HepG2 (cell line): ENCODE results near the gene SESN1. TPM values are rescaled to one million over a fixed set of nuclear protein-coding genes. Genes with fewer than 3 reads are reported as not detected.

ENCODE experiments used
- AHR ChIP-seq: IDR thresholded peaks from 2 replicates; pipeline ENCODE4 v1.6.1; 2018; ENCODE audit warnings: missing genetic modification reagents, missing compliant biosample characterization
- ATF7 ChIP-seq, 2 experiments: fragments of 450-650 bp in 1 of 2; sonication (generic) in 1 of 2; formaldehyde crosslinking in 1 of 2; IDR thresholded peaks; 2 replicates each; pipeline versions ENCODE4 v1.4.0 to v1.6.1; 2016 to 2020; ENCODE audit warnings: antibody characterized with exemption in 1 of 2, mild to moderate bottlenecking in 1 of 2, missing genetic modification reagents in 1 of 2
- CEBPB ChIP-seq: IDR thresholded peaks from 2 replicates; pipeline ENCODE4 v1.6.1; 2011; ENCODE audit warnings: low read depth, low read length, improper control_type of control experiment, borderline replicate concordance
- DNMT3B ChIP-seq: conservative IDR thresholded peaks from 2 replicates; pipeline ENCODE4 v1.6.1; 2016; ENCODE audit warnings: missing biosample characterization, control low read depth
- GATAD2A ChIP-seq: IDR thresholded peaks from 2 replicates; pipeline ENCODE4 v1.6.1; 2016
- GZF1 ChIP-seq: sonication (generic); formaldehyde crosslinking; IDR thresholded peaks from 2 replicates; pipeline ENCODE4 v1.5.1; 2020; ENCODE audit warnings: mild to moderate bottlenecking, missing genetic modification reagents
- HMG20A ChIP-seq: IDR thresholded peaks from 2 replicates; pipeline ENCODE4 v1.6.1; 2016; ENCODE audit warnings: borderline replicate concordance
- HOXA5 ChIP-seq: sonication (generic); formaldehyde crosslinking; IDR thresholded peaks from 2 replicates; pipeline ENCODE4 v1.4.0; 2020; ENCODE audit warnings: missing genetic modification reagents
- LCORL ChIP-seq, 2 experiments: fragments of 450-650 bp in 1 of 2; sonication (generic) in 1 of 2; formaldehyde crosslinking in 1 of 2; IDR thresholded peaks; 2 replicates each; pipeline versions ENCODE4 v1.5.0 to v1.6.1; 2017 to 2020; ENCODE audit warnings: antibody characterized with exemption in 1 of 2, missing genetic modification reagents in 1 of 2
- NFATC3 ChIP-seq: sonication (generic); formaldehyde crosslinking; IDR thresholded peaks from 2 replicates; pipeline ENCODE4 v1.5.1; 2020; ENCODE audit warnings: mild to moderate bottlenecking, missing genetic modification reagents
- NFIC ChIP-seq: IDR thresholded peaks from 2 replicates; pipeline ENCODE4 v1.6.1; 2012; ENCODE audit warnings: mild to moderate bottlenecking, low read length, inconsistent platforms
- RBM39 ChIP-seq: fragments of 200-400 bp; formaldehyde crosslinking; IDR thresholded peaks from one replicate; pipeline ENCODE4 v1.6.1; 2018; ENCODE audit warnings: antibody characterized with exemption, mild to moderate bottlenecking, low read depth, low read length; ENCODE audit not compliant: poor library complexity, severe bottlenecking
- U2AF1 ChIP-seq: fragments of 200-400 bp; formaldehyde crosslinking; optimal IDR thresholded peaks from 2 replicates; pipeline ENCODE3; 2017; ENCODE audit warnings: mild to moderate bottlenecking, low read depth, low read length
- ZBTB1 ChIP-seq: sonication (generic); formaldehyde crosslinking; IDR thresholded peaks from 2 replicates; pipeline ENCODE4 v1.4.0; 2020; ENCODE audit warnings: missing genetic modification reagents, borderline replicate concordance
- ZNF101 ChIP-seq: sonication (generic); formaldehyde crosslinking; IDR thresholded peaks from 2 replicates; pipeline ENCODE4 v1.4.0; 2020; ENCODE audit warnings: mild to moderate bottlenecking, low read depth, missing genetic modification reagents, borderline replicate concordance
- ZNF12 ChIP-seq: sonication (generic); formaldehyde crosslinking; IDR thresholded peaks from 2 replicates; pipeline ENCODE4 v1.5.0; 2020; ENCODE audit warnings: missing genetic modification reagents
- ZNF136 ChIP-seq: sonication (generic); formaldehyde crosslinking; IDR thresholded peaks from 2 replicates; pipeline ENCODE4 v1.8.1; 2022; ENCODE audit warnings: low read depth, mild to moderate bottlenecking, moderate library complexity, missing genetic modification reagents
- ZNF546 ChIP-seq: sonication (generic); formaldehyde crosslinking; conservative IDR thresholded peaks from 2 replicates; pipeline ENCODE4 v1.8.1; 2023; ENCODE audit warnings: mild to moderate bottlenecking, missing genetic modification reagents
- ZNF558 ChIP-seq: sonication (generic); formaldehyde crosslinking; IDR thresholded peaks from 2 replicates; pipeline ENCODE4 v1.9.0; 2022; ENCODE audit warnings: mild to moderate bottlenecking, missing genetic modification reagents, borderline replicate concordance
- polyA plus RNA-seq, 8 experiments: library from polyadenylated mRNA; depleted of rRNA in 3 of 8; stranded (reverse) in 7 of 8; unstranded in 1 of 8; fragments of >200 nt; fragmentation: Illumina TruSeq in 4 of 8; extraction: Trizol in 4 of 8; gene quantifications; 2 replicates each; pipeline versions ENCODE4 v1.2.1 to v1.2.3, GENCODE V29; 2011 to 2016; ENCODE audit warnings: low read depth in 4 of 8, missing spikeins in 1 of 8, mixed read lengths in 1 of 8; ENCODE audit not compliant: insufficient read depth in 1 of 8
- total RNA-seq, 5 experiments: library from RNA; depleted of rRNA; stranded (reverse); fragments of >200 nt; fragmentation: Illumina TruSeq; extraction: Trizol; gene quantifications; 2 replicates each; pipeline ENCODE4 v1.2.3, GENCODE V29; 2016; ENCODE audit warnings: low read depth in 1 of 5
- TF ChIP-seq, protein P1 (sequence below): sonication (generic); formaldehyde crosslinking; IDR thresholded peaks from 2 replicates; pipeline ENCODE4 v1.8.0; 2022; ENCODE audit warnings: missing genetic modification reagents, mild to moderate bottlenecking, borderline replicate concordance
- TF ChIP-seq, protein P2 (sequence below): sonication (generic); formaldehyde crosslinking; IDR thresholded peaks from 2 replicates; pipeline ENCODE4 v1.4.0; 2020; ENCODE audit warnings: mild to moderate bottlenecking, missing genetic modification reagents
- TF ChIP-seq, protein P3 (sequence below): sonication (generic); formaldehyde crosslinking; IDR thresholded peaks from 2 replicates; pipeline ENCODE4 v1.5.0; 2020; ENCODE audit warnings: mild to moderate bottlenecking, missing genetic modification reagents, borderline replicate concordance
- TF ChIP-seq, protein P4 (sequence below): sonication (generic); formaldehyde crosslinking; IDR thresholded peaks from 2 replicates; pipeline ENCODE4 v1.4.0; 2020; ENCODE audit warnings: missing genetic modification reagents, mild to moderate bottlenecking, borderline replicate concordance

SESN1 gene
- total and polyA plus RNA-seq, 2 of the 13 experiments (the other 11 are each of a cell fraction or from before 2014, with no cell fraction given): 24.9 to 44.7 TPM

DNA sequence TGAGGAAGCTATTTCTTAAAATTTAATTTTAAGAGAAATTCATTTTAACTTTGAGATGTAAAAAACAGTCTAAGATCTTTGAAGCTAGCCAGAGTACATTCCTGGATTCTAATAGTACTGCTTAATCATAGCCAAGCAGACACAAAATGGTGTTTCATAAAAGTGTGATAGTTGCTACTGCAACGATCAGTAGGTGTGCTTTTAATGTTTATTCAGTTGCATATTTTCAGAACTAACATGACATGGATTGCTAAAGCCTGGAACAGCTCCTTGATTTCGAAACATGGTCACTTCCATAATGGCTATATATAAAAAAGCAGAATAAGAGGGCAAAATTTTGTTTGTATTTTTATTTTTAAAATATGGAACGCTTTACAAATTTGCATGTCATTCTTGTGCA, 35.5 kb downstream of the SESN1 start (continued):
- TF ChIP-seq NFATC3 (CRISPR knock-in tag) (no peak), ATF7 (IDR thresholded peaks at IDR 0.05) (no peak), ATF7 (CRISPR knock-in tag; IDR thresholded peaks at IDR 0.05) (no peak), ZNF136 (no peak), U2AF1 (no peak), GZF1 (CRISPR knock-in tag) (no peak), AHR (no peak), ZNF12 (CRISPR knock-in tag) (no peak), RBM39 (no peak), ZNF558 (no peak), HMG20A (CRISPR knock-in tag) (peak; percentile 14; the same call in 1 of the 2 replicates), ZNF101 (no peak), DNMT3B (CRISPR knock-in tag) (no peak), GATAD2A (CRISPR knock-in tag) (0 out of 2 replicates have a peak, but pooled peaks have one; percentile 14), HOXA5 (CRISPR knock-in tag) (no peak), NFIC (no peak), LCORL (IDR thresholded peaks at IDR 0.05) (no peak), LCORL (CRISPR knock-in tag; IDR thresholded peaks at IDR 0.05) (no peak), CEBPB (peak; percentile 71), ZBTB1 (CRISPR knock-in tag) (no peak), ZNF546 (no peak)
- TF ChIP-seq, protein P1, sequence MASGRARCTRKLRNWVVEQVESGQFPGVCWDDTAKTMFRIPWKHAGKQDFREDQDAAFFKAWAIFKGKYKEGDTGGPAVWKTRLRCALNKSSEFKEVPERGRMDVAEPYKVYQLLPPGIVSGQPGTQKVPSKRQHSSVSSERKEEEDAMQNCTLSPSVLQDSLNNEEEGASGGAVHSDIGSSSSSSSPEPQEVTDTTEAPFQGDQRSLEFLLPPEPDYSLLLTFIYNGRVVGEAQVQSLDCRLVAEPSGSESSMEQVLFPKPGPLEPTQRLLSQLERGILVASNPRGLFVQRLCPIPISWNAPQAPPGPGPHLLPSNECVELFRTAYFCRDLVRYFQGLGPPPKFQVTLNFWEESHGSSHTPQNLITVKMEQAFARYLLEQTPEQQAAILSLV (CRISPR knock-in tag): no peak
- TF ChIP-seq, protein P2, sequence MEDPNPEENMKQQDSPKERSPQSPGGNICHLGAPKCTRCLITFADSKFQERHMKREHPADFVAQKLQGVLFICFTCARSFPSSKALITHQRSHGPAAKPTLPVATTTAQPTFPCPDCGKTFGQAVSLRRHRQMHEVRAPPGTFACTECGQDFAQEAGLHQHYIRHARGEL (CRISPR knock-in tag): no peak
- TF ChIP-seq, protein P3, sequence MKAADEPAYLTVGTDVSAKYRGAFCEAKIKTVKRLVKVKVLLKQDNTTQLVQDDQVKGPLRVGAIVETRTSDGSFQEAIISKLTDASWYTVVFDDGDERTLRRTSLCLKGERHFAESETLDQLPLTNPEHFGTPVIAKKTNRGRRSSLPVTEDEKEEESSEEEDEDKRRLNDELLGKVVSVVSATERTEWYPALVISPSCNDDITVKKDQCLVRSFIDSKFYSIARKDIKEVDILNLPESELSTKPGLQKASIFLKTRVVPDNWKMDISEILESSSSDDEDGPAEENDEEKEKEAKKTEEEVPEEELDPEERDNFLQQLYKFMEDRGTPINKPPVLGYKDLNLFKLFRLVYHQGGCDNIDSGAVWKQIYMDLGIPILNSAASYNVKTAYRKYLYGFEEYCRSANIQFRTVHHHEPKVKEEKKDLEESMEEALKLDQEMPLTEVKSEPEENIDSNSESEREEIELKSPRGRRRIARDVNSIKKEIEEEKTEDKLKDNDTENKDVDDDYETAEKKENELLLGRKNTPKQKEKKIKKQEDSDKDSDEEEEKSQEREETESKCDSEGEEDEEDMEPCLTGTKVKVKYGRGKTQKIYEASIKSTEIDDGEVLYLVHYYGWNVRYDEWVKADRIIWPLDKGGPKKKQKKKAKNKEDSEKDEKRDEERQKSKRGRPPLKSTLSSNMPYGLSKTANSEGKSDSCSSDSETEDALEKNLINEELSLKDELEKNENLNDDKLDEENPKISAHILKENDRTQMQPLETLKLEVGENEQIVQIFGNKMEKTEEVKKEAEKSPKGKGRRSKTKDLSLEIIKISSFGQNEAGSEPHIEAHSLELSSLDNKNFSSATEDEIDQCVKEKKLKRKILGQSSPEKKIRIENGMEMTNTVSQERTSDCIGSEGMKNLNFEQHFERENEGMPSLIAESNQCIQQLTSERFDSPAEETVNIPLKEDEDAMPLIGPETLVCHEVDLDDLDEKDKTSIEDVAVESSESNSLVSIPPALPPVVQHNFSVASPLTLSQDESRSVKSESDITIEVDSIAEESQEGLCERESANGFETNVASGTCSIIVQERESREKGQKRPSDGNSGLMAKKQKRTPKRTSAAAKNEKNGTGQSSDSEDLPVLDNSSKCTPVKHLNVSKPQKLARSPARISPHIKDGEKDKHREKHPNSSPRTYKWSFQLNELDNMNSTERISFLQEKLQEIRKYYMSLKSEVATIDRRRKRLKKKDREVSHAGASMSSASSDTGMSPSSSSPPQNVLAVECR (CRISPR knock-in tag): no peak
- TF ChIP-seq, protein P4, sequence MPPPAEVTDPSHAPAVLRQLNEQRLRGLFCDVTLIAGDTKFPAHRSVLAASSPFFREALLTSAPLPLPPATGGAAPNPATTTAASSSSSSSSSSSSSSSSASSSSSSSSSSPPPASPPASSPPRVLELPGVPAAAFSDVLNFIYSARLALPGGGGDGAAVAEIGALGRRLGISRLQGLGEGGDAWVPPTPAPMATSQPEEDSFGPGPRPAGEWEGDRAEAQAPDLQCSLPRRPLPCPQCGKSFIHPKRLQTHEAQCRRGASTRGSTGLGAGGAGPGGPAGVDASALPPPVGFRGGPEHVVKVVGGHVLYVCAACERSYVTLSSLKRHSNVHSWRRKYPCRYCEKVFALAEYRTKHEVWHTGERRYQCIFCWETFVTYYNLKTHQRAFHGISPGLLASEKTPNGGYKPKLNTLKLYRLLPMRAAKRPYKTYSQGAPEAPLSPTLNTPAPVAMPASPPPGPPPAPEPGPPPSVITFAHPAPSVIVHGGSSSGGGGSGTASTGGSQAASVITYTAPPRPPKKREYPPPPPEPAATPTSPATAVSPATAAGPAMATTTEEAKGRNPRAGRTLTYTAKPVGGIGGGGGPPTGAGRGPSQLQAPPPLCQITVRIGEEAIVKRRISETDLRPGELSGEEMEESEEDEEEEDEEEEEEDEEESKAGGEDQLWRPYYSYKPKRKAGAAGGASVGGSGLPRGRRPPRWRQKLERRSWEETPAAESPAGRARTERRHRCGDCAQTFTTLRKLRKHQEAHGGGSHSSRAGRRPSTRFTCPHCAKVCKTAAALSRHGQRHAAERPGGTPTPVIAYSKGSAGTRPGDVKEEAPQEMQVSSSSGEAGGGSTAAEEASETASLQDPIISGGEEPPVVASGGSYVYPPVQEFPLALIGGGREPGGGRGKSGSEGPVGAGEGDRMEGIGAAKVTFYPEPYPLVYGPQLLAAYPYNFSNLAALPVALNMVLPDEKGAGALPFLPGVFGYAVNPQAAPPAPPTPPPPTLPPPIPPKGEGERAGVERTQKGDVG (CRISPR knock-in tag): no peak
